GM18907 (cell line): ENCODE data around the gene PPP2R2C.

Source experiments
- ATAC-seq: cut with Tn5 transposase; IDR thresholded peaks from one replicate; pipeline ENCODE4 v1.9.1; 2021; ENCODE audit warnings: mild to moderate bottlenecking, moderate library complexity; ENCODE audit not compliant: unreplicated experiment

PPP2R2C gene

DNA sequence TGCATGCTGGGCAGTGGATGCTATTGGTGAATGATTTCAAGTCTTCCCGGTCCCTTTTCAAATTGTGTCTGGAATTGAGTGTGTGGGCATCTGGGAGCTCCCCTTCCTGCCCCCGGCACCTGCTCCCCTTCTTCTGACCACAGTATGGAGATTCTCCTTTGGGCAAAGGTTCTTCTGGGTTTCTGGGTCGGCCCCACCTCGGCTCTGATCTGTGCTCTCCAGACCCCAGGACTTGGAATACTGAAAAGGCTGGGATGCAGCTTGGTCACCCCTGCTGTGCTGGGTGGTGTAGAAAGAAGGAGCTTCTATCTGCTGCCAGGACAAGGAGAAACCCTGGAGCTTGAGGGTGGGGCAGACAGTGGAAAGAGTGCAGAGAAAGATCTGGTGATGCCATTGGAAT is 124.0 kb downstream of the PPP2R2C start:
- ATAC-seq = no peak

DNA sequence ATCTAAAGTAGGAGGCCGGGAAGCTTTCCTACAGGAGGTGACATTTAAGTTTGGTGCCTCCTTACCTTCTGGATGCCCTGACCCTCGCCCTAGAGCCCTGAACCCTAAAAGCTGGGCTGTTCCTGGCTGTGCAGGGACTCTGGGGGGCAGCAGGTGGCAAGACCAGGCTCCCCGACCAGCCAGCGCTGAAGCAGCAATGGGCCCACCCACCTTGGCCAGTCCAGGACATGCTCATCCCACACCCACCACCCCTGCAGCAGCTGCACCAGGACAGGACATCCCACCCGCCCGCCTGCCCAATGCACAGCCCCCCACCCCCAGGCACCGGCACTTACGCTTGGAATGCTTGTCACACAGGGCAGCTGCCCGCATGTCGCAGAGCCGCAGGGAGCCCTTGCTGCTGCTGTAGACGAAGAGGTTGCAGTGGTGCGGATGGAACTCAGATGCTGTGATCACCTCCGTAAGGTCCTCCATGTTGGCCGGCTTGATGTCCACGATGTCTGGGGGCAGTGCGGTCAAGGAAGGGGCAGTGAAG is 124.8 kb downstream of the PPP2R2C start:
- no peak for ATAC-seq

DNA sequence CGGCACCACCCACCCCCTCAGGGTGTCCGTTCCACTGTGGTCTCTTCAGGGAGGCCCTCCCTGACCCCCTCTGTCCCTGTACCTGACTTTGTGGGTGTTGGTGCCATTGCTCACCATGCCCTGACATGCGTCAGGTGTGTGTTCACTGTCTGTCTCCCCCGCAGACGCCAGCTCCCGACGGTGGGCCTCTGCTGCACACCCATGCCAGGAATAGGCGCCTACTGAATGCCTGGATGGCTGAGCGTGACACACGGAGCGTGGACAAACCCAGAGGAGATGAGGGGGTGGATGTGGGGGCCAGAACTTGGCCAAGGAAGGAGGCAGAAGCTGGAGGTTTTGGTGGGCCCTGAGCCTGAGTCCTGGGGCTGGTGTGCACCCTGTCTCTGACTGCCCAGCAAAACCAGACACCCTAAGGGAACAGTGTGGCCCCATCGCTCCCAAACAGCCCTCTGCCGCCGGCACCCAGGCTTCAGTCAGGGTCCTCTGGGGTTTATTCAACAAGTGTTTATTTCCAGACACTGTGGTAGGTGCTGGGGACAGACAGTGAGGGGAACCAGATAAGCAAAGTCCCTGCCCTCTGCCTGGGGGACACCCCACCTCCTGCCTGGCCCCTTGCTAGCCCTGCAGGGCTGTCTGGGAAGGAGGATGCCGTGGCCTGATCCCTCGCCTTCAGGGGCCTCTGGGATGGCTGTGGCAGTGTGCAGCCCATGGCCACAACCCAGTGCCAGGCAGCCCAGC is 125.9 kb downstream of the PPP2R2C start:
- ATAC-seq = no peak

DNA sequence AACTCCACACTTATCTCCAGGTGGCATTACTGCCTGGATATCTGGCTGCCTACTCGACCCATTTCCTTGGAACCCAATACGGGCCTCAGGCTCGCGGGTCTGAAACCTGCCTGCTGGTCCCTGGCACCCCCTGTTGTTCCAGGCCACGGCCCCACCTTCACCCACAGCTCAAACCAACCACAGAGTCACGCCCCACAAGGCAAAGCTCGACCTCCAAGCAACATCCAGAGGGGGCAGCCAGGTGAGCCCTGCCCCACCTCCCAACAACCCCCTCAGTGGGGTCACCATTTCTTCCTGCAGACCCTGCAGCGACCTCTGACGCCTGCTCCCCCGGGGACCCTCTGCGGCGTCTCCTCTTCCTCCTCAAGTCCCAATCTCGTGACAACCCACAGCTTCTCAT is 126.5 kb downstream of the PPP2R2C start:
- ATAC-seq = no peak

DNA sequence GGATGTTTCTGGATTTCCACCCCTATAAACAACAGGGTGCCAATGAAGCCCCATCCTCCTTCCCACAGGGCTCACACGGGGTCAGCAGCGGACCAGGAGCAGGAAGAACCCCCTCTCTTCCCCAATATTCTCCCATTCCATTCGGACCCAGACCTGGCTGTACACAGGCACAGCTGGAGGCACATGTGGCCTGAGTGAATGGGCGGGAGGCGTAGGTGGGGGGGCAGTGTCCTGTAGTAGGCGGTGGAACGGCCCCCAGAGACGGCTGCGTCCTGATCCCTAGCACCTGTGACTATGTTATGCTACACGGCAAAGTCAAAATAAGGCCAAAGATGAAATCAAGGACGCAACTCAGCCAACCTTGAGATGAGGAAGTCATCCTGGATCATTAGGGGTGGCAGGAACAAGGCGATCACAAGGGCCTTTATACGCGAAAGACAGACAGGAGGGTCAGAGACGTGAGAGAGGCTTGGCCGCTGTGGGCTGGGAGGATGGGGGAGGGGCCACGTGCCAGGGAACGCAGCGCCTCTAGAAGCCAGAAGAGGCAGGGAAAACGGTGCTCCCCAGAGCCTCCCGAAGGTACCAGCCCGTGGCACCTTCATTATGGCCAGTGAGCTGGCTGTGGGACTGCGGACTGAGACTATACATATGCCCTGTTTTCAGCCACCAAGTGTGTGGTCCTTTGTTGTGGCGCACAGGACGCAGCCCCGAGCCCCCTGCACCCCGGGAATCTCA is 127.2 kb downstream of the PPP2R2C start:
- ATAC-seq = no peak

DNA sequence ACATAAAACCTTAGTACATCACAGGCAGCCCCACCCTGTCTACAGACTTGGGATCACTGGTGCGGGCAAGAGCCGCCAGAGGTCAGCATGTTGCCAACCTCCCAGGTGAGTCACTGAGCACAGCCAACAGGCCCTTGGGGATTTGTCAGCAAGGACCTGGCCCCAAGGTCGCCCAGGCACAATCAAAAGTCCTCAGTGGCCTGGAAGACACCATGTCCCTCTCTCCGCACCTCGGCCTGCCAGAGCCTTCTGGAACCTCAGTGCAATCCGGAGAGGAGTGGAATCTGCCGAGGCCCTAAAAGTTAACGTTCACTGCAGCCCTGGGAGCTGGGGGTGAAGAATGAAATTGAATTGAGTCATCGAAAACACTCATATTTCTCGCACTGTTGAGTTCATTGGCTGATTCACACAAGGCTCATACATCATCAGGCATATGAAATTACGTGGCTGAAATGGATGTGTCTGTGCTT is 128.4 kb downstream of the PPP2R2C start:
- ATAC-seq = no peak

DNA sequence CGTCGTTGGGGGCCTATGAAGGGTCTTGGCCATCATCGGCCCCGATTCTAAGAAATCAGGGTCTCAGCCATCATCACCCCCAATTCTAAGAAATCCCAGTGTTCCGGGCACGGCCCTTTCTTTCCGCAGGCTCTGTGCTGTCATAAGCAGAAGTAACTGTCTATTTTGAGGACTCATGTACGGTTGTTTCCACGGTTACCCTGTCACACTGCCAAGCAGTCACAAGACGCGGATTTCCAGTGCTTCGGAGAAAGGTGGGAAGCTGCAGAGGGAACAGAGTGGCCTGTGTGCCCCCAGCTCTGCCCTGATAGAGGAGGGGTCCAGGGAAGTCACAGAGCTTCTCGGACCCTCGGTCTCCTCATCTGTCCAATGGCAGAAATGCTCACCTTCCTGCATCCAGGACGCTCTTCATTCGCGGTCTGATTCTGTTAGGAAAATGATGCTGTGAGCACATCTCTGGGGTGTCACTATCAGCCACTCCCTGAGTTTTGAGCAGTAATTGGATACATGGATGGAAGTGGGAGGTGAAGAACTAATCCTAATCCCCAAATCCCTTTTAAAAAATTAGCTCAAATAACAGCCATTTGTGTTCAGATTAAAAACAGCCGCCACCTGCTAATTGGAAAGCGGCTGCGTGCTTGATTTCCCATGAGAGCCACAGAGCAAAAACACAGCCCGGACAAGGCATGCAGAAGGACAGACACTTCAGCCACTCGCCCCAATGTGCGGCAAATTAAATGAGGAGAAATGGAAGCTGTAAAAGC is 129.7 kb downstream of the PPP2R2C start:
- ATAC-seq = no peak

DNA sequence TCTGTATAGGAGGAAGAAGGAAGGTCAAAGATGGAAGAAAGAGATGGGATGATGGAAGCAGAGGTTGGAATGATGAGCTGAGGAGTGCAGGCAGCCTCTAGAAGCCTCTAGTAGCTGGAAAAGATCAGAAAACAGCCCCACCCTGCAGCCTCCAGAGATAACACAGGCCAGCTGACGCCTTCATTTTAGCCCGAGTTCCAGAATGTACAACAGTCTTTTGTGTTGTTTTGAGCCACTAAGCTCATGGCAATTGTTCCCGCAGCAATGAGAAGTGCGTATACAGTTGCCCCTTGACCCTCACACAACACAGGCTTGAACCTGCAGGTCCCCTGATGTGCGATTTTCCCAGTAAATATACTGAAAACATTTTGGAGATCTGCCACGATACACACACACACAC is 130.7 kb downstream of the PPP2R2C start:
- ATAC-seq = no peak

DNA sequence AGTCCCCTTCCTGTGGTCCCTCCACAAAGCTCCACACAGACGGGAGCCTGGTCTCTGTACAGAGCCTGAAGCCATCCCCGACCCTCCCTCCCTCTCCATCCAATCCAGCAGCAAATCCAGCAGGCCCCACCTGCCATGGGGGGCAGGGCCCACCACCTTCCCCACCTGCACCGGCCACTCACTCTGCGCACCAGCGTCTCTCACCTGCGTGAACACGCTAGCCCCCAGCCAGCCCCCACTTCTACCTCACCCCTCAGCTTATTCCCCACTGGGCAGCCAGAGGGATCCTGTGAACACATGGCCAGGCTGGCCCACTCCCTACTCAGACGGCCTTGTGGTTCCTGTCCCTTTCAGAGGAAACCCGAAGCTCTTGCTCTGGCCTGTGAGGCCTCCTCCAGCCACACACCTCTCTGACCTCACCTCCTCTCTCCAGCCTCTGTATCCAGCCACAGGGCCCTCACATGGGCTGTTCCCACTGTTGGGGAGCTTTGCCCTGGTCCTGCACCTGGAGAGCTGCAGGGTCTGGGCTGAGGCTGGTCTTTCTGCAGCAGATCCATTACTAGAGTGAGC is 131.9 kb downstream of the PPP2R2C start:
- ATAC-seq = no peak

DNA sequence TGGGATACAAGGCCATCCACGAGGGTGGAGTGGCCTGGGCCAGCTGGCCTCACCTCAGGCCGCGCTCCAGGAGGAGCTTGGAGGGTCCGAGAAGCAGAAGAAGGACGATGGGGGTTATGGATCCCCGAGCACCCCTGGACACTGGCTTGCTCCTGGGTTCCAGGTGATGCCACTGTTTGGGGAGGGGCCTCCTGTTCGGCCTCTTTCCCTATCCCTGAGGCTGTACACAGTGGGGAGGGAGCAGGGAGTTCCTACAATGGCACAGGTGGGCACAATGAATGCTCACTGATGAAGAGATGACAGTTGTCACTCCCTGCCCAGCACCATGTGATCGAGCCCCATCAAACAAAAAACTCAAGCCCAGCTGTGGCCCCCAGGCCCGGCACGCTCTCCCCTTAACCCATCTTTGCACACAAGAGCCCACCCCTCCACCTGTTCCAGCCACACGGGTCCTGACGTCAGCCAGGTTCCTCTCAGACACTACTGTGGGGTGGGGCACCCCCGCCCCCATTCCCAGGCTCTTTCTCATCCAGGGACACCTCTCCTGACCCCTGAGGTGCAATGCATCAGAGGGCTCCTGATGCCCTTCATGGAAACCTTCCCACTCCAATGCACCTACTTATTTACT is 132.5 kb downstream of the PPP2R2C start:
- ATAC-seq = no peak

DNA sequence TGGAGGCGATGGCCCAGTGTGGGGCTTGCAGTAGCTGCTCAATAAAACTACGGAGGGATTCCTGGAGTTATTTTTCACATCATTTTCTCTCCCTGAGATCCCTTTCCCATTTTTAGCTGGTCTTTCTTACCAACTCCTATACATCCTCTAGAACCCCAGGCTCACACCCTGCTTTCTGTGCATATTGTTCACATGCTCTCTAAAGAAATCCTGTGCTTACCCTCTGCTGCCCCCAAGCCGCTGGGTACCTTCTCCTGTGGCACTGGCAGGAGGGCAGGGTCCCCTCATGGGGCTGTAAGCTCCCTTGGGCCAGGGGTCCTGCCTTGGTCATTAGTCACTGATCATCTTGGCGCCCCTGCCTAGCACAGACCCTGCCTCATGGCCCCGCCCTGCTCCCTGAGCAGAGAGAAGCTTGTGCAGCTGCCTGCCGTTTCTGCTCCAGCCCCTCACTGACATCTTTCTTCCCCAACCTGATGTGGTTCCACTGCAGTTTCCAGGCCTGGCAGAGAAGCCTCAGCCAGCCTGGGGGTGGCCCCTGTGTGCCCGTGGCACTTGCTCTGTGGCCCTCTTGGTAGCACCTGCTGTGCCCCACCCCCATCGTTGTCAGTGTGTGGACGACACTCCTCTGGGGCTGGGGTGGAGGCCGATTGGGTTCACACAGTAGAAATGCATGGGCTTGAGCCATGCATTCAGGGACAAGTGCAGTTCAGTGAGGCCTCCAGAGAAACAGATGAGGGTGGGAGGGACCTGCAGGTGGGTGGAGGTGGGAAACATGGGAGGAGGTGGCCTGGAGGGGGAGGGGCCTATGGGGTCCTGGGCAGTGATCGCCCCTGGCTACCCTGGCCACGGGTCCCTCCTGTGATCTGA is 133.2 kb downstream of the PPP2R2C start:
- no peak for ATAC-seq

DNA sequence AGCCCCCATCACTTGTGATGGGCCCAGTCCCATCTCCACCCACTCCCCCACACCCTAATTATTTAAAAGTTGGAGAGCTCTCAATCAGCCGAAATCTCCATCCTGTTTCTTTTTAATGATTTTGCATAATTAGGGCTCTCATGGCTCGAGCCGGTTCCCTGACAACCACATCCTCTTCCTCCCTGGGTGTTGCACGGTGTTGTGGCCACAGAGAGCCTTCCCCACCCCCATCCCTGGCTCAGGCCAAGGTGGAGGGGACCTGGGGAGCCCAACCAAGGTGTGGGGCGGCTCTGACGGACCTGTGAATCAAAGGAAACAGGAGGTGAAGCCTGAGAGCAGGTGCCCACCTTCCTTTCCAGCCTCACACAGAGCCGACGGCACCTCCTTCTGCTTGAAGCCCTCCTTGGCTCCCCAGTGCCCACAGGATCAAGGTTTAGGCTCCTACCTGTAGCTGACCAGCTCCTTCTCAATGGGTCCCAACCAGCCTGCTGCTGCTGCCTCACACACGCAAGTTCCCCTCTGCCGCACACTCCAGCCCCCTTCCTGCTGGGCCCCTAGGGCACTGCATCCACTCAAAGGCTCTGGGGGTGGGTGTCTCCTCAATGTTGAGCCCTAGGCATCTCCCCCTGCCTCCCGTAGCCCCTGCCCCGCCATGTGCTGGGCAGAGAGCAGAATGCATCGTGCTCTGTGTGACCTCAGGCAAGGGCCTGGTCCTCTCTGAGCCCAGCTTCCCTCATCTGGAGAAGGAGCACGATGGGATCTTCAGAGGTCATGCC is 134.1 kb downstream of the PPP2R2C start:
- ATAC-seq = peak; percentile 68

DNA sequence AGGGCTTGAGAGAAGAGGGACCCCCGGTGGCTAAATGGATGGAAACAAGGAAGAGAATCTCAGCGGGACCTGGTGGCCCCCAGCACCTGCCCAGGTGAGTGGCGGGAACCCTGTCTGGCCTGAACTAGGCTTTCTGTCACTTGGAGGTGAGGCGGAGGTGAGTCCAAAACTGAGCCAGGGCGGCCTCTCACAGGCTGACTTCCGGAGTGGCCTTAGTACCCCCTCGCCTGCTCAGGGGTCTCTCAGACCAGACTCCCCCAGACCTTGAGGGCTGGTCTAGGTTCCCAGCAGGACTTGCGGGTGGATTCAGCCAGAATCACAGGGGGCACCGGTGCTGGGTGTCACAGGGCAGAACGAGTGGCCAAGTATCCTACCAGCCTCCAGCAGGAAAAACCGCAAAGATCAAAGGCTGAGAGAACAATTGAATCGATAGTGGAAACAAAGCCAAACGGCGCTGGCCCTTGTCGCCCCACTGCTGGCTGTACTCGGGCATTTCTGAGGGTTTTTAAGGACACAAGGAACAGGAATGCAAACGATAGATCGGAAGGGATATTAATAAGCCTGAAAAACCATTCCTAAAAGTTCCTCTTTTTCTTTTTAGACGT is 135.0 kb downstream of the PPP2R2C start:
- ATAC-seq = no peak

DNA sequence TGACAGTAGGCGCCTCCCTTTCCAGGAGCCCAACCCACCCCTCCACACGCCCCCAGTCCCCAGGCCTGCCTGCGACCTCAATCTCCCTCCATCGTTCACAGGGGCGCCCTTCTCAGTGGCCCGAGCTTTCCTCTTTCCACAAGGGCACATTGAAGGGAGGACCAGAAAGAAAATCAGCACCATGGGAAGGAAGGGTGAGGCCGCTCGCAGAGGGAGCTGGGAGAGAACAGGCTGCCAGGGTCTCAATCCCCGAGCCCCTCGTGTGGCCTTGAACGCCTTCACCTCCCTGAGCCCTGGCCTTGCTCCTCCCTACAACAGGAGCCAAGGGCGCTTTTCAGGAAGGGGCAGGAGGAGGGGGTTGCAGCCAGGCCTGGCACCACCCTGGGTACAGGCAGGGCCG is 136.2 kb downstream of the PPP2R2C start:
- ATAC-seq = no peak

DNA sequence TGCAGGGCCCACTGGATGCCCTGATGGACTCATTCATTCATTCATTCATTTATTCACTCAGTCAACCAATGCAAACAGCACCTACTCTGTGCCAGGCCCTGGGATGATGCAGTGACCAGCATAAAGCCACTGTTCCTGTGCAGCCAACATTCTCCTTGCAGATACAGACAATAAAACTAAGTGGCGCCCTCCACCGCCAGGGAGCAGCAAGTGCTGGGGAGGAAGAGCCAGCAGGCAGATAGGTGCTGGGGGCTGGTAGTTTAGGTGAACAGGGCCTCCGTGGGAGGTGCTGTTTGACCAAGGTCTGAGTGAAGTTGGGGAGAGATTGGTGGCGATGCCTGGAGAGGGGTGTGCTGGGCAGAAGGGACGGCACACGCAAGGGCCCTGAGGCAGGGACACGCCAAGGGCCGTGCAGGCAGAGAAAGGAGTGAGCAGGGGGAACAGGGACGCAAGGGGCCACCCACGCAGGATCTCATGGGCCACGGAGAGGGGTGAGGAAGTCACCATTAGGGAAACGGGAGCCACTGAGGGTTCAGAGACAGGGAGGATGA is 137.3 kb downstream of the PPP2R2C start:
- no peak for ATAC-seq

DNA sequence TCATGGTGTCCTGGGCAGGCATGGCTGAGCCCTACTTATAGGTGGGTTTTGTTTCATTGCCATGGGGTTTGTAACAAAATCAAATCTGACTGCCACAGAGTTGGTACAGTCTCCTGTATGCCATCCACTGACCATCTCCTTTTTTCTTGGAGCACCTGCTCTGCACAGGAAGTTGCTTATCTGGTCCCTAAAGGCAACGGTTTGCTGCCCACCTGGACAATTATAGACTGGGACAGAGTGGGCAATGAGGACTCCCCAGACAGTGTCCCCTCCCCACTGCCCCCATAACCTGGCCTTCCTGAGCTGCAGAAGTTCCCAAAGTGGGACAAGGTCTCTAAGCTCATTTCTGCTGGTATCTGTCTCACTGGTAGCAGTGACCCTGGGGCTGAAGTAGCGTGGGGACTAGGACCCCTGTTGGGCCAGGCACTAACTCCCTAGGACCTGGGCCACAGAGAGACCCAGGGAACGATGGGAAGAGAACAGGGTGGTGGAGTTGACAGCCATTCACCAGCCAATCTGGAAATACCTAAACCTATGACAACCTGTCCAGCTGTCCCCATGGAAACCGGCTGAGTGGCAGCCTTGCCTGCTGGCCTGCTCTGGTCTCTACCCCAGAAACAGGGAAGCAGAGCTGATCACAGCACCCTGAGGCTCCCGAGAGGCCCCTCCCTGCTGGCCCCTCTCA is 138.1 kb downstream of the PPP2R2C start:
- no peak for ATAC-seq

DNA sequence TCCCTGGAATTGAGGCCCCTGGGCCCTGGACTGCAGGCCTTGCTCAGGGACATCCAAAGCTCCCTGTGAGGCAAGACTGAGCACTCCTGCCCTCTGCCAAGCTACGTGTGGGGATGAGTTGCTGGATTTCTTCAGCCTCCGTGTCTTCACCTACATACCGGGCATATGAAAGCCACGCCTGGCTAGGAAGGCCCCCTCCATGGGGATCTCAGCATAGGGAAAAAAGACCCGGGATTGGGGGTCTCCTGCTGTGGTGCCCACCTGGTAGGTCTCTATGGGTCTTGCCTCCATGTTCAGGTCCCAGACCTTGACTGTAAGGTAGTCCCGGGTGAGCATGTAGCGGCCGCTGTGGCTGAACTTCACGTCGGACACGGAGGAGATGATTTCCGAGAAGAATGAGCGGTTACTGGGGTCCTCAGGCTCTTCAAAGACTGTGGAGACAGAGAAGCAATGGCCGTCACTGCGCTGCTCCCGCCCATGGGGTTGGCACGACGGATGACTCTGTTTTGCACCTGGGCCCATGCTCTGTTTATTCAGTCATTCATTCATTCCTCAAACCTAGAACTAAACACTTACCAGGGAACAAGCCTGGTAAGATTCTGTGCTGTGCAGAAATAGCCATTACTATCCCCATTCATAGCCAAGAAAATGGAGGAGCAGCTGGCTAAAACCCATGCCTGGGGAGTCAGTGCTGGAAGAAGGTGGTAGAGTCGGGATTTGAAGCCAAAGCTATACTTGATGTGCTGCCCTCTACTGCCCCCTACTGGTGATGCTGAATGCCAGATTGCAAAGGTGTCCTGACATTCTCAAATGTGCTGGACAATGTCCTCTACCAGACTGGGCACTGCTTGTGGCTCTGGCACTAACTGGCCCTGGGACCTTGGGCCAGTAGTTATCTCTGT is 138.9 kb downstream of the PPP2R2C start:
- no peak for ATAC-seq
